ENCODE results near the gene URAD. TPM values are rescaled to one million over a fixed set of nuclear protein-coding genes. Genes with fewer than 3 reads are reported as not detected.

URAD gene
- total and polyA plus RNA-seq, 3 donors from 2014 or later: 0.87 to 1.6 TPM; not detected in 1

DNA sequence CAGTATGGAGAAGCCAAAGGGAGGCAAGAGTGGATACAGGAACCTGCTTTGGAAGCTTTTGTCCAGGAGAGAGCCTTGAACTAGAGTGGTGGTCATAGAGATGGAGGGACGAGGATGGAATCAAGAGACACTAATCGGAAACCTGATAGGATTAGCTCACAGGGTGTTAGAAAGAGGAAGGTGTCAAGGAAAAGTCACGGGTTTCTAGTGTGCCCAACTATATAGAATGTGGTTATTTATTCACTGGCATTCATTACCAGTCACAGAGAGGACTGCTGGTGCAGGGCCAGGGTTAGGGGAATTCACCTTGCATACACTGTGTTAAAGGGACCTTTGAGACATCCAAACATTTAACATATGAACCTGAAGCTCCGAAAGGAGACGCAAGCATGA lies 43.4 kb upstream of the URAD start:
- 78 to 90% methylated on average over 5 of the region's 5 CpGs for WGBS, 2 donors
- TF ChIP-seq, protein P1, sequence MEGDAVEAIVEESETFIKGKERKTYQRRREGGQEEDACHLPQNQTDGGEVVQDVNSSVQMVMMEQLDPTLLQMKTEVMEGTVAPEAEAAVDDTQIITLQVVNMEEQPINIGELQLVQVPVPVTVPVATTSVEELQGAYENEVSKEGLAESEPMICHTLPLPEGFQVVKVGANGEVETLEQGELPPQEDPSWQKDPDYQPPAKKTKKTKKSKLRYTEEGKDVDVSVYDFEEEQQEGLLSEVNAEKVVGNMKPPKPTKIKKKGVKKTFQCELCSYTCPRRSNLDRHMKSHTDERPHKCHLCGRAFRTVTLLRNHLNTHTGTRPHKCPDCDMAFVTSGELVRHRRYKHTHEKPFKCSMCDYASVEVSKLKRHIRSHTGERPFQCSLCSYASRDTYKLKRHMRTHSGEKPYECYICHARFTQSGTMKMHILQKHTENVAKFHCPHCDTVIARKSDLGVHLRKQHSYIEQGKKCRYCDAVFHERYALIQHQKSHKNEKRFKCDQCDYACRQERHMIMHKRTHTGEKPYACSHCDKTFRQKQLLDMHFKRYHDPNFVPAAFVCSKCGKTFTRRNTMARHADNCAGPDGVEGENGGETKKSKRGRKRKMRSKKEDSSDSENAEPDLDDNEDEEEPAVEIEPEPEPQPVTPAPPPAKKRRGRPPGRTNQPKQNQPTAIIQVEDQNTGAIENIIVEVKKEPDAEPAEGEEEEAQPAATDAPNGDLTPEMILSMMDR (IDR thresholded peaks at IDR 0.05): no peak
- no peak for TF ChIP-seq POLR2A (IDR thresholded peaks at IDR 0.05)
- no peak overlapping the region for H3K4me3 ChIP-seq
- no peaks in the 10 kb centered on the region for H3K27me3 ChIP-seq
- intact Hi-C loops (cut with DNase I; ENCODE audit: low total_unique reads): no loop called here
- DNase-seq: no peak
- H3K4me1 ChIP-seq: peaks cover 9% of the 10 kb centered on the region
- no peaks in the 10 kb centered on the region for H3K36me3 ChIP-seq (ENCODE audit: low read depth, missing control alignments)
- H3K9me3 ChIP-seq: no peaks in the 10 kb centered on the region
- no peak overlapping the region for H3K27ac ChIP-seq

DNA sequence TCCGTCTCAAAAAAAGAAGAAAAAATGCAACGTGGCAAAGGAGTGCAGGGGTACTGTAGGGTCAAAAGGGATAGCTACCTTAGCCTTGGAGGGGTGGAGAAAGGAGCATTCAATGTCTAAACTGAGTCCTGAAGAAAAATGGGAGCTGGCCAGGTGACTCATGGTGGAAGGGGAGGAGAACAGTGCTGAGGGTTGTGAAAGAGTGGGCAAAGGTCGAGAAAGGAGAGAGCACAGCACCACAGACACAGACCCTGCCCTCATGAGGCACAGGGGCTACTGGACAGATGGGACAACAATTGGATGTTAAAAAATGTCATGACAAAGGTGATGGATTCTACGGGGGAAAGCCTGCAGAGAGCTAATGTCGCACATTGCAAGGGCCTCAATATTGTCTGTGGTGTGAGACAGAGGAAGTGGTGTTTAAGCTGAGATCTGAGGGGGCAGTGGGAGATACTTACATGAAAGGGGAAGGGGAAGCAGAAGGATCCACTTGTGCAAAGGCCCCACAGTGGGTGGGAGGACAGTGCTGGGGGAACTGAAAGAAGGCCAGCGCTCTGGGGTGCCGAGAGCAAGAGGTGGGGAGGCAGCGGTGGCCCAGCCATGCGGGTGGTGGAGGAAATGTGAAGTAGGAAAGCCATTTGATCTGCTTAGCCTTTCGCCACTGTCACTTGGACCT lies 42.9 kb upstream of the URAD start:
- no peak for DNase-seq
- TF ChIP-seq POLR2A (IDR thresholded peaks at IDR 0.05): no peak
- TF ChIP-seq, protein P1 (IDR thresholded peaks at IDR 0.05): no peak
- peaks cover 13% of the 10 kb centered on the region for H3K4me1 ChIP-seq
- H3K36me3 ChIP-seq (ENCODE audit: low read depth, missing control alignments): no peaks in the 10 kb centered on the region
- no peak overlapping the region for H3K4me3 ChIP-seq
- H3K9me3 ChIP-seq: no peaks in the 10 kb centered on the region
- 83 to 89% methylated on average over 10 of the region's 10 CpGs for WGBS, 2 donors
- H3K27me3 ChIP-seq: no peaks in the 10 kb centered on the region
- H3K27ac ChIP-seq: no peak overlapping the region
- intact Hi-C loops (cut with DNase I; ENCODE audit: low total_unique reads): no loop called here

DNA sequence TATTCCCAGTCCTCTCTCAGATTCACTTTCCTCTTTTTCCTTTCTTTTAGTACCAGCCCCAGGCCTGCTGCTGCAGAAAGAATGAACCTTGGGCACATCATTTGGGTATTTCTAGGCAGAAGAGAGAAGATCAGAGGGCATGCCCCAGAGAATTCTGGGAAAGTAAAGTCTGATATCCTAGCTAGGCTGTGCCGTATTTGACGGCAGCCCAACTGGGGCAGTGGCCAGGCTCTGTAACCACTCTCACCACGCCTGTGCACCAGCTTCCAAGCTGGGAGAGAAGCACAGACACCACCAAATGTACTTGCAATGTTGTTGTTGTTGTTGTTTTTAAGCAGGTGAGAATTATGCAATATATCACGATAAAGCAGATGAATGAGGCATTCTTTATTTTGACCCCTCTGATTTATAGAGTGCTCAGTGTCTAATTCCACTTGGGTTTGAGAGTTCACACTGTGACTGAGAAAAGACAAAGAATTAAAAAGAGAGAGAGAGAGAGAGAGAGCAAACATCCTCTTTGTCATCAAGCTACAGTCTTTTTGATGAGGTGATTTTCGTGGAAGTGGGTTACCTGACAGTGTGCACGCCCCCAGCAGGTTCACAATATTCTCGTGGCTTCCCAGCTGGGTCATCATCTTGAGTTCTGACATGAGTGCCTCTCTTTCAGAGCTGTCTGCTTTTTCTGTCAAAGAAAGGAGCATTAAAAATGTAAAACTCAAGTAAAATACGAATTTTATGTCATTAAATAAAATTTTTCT lies 39.3 kb upstream of the URAD start:
- WGBS, 2 donors: 75 to 81% methylated on average over 8 of the region's 8 CpGs
- no peaks in the 10 kb centered on the region for H3K27me3 ChIP-seq
- intact Hi-C loops (cut with DNase I; ENCODE audit: low total_unique reads): no loop called here
- DNase-seq: no peak
- no peaks in the 10 kb centered on the region for H3K9me3 ChIP-seq
- no peaks in the 10 kb centered on the region for H3K36me3 ChIP-seq (ENCODE audit: low read depth, missing control alignments)
- TF ChIP-seq, protein P1 (IDR thresholded peaks at IDR 0.05): no peak
- TF ChIP-seq POLR2A (IDR thresholded peaks at IDR 0.05): no peak
- no peak overlapping the region for H3K4me3 ChIP-seq
- H3K4me1 ChIP-seq: peaks cover 23% of the 10 kb centered on the region
- peak overlapping the region; percentile 4 to 10 for H3K27ac ChIP-seq

DNA sequence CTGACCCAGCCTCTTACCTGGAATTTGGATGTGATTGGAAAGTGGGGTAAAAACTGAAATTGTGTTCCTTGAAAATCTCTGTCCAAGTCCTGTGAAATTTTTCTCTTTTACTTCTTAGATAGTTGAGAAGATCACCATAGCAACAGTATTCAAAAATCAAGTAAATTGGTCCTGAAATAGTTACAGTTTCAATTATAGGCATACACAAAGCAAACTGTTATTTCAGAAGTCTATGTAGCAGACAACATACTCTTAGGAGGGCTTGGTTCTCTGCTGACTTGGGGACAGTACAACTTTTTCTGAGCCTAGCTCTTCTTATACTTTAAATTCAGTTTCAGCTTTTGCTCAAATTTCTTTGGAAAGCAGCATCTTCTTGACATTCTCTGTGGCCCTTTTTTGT lies 38.6 kb upstream of the URAD start:
- intact Hi-C loops (cut with DNase I; ENCODE audit: low total_unique reads): no loop called here
- H3K4me1 ChIP-seq: peaks cover 29% of the 10 kb centered on the region
- peak overlapping the region; percentile 4 to 10 for H3K27ac ChIP-seq
- no peaks in the 10 kb centered on the region for H3K27me3 ChIP-seq
- H3K36me3 ChIP-seq (ENCODE audit: low read depth, missing control alignments): no peaks in the 10 kb centered on the region
- H3K4me3 ChIP-seq: no peak overlapping the region
- no peaks in the 10 kb centered on the region for H3K9me3 ChIP-seq
- TF ChIP-seq, protein P1 (IDR thresholded peaks at IDR 0.05): no peak
- no peak for TF ChIP-seq POLR2A (IDR thresholded peaks at IDR 0.05)
- no peak for DNase-seq
